Loucy (cell line): ENCODE data around the gene AGXT2.

Source experiments
- H2AFZ ChIP-seq: fragments of 200-600 bp; sonication (generic); 2 replicates; pipeline ENCODE4 v1.6.0; 2016; ENCODE audit warnings: antibody characterized with exemption, mild to moderate bottlenecking, low read length, moderate library complexity
- H3F3A ChIP-seq: fragments of 200-600 bp; 2 replicates; pipeline ENCODE4 v1.6.0; 2016; ENCODE audit warnings: antibody characterized with exemption, low read depth, mild to moderate bottlenecking
- H3K27me3 ChIP-seq: fragments of 200-600 bp; sonication (generic); 2 replicates; pipeline ENCODE4 v1.6.1; 2014; ENCODE audit warnings: low read length, mild to moderate bottlenecking; ENCODE audit not compliant: insufficient read depth, poor library complexity, severe bottlenecking
- H3K36me3 ChIP-seq: fragments of 200-600 bp; sonication (generic); 2 replicates; pipeline ENCODE4 v1.6.1; 2016; ENCODE audit warnings: low read length; ENCODE audit not compliant: insufficient read depth
- H3K4me1 ChIP-seq: fragments of 200-600 bp; sonication (generic); 2 replicates; pipeline ENCODE4 v1.5.1; 2014; ENCODE audit warnings: low read length, mild to moderate bottlenecking; ENCODE audit not compliant: insufficient read depth, poor library complexity, severe bottlenecking
- H3K4me2 ChIP-seq: fragments of 200-600 bp; sonication (generic); 2 replicates; pipeline ENCODE4 v1.6.0; 2014; ENCODE audit warnings: antibody characterized with exemption, low read length, low read depth, mild to moderate bottlenecking; ENCODE audit not compliant: poor library complexity, severe bottlenecking
- H3K4me3 ChIP-seq: fragments of 200-600 bp; sonication (generic); 2 replicates; pipeline ENCODE4 v1.5.1; 2014; ENCODE audit warnings: low read length, mild to moderate bottlenecking, mixed read lengths; ENCODE audit not compliant: poor library complexity, severe bottlenecking
- H3K79me2 ChIP-seq: fragments of 200-600 bp; sonication (generic); 2 replicates; pipeline ENCODE4 v1.6.1; 2014; ENCODE audit warnings: low read length; ENCODE audit not compliant: insufficient read depth
- H3K9ac ChIP-seq: fragments of 200-600 bp; sonication (generic); 2 replicates; pipeline ENCODE4 v1.6.0; 2014; ENCODE audit warnings: mild to moderate bottlenecking, low read depth, low read length, moderate library complexity; ENCODE audit not compliant: poor library complexity, severe bottlenecking
- H3K9me2 ChIP-seq: fragments of 200-600 bp; sonication (generic); replicated peaks from 2 replicates; pipeline ENCODE4 v1.6.1; 2016; ENCODE audit warnings: low read depth, low read length, mixed read lengths
- H3K9me3 ChIP-seq: fragments of 200-600 bp; sonication (generic); 2 replicates; pipeline ENCODE4 v1.6.1; 2014; ENCODE audit warnings: mild to moderate bottlenecking, antibody characterized with exemption, low read length, low read depth; ENCODE audit not compliant: insufficient read depth
- H4K20me1 ChIP-seq: fragments of 200-600 bp; sonication (generic); 2 replicates; pipeline ENCODE4 v1.6.0; 2014; ENCODE audit warnings: antibody characterized with exemption, low read length, mild to moderate bottlenecking; ENCODE audit not compliant: insufficient read depth, poor library complexity, severe bottlenecking
- EZH2phosphoT487 ChIP-seq: fragments of 200-600 bp; IDR thresholded peaks from 2 replicates; pipeline ENCODE4 v1.6.1; 2018; ENCODE audit warnings: antibody characterized with exemption, mild to moderate bottlenecking, moderate library complexity, borderline replicate concordance
- TF ChIP-seq, protein P1 (sequence below): fragments of 200-600 bp; sonication (generic); conservative IDR thresholded peaks from 2 replicates; pipeline ENCODE4 v1.5.1; 2014; ENCODE audit warnings: mild to moderate bottlenecking, antibody characterized with exemption, low read length

The AGXT2 gene

DNA sequence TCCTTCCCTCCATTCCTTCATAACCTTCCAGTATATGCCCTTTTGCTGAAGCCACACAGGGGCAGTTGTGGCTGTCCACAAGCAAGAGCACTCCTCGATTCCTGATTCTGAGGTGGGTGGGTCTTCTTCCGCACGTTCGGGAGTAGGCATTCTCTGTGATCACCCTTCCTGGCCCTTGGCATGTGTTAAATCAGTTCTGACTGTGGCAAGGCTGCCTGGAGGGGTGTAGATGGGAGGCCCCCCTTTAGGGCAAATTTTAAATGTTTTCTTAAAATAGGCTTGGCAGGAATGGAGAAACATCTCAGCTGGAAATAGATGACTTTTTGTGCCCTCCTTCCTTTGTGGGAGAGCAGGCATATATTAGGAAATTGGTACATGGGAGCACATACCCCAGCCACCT lies 3.1 kb downstream of the AGXT2 start:
- TF ChIP-seq EZH2phosphoT487, result no peak
- TF ChIP-seq, protein P1, sequence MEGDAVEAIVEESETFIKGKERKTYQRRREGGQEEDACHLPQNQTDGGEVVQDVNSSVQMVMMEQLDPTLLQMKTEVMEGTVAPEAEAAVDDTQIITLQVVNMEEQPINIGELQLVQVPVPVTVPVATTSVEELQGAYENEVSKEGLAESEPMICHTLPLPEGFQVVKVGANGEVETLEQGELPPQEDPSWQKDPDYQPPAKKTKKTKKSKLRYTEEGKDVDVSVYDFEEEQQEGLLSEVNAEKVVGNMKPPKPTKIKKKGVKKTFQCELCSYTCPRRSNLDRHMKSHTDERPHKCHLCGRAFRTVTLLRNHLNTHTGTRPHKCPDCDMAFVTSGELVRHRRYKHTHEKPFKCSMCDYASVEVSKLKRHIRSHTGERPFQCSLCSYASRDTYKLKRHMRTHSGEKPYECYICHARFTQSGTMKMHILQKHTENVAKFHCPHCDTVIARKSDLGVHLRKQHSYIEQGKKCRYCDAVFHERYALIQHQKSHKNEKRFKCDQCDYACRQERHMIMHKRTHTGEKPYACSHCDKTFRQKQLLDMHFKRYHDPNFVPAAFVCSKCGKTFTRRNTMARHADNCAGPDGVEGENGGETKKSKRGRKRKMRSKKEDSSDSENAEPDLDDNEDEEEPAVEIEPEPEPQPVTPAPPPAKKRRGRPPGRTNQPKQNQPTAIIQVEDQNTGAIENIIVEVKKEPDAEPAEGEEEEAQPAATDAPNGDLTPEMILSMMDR, result no peak
- no peaks in the 10 kb centered on the region for H4K20me1 ChIP-seq
- no peaks in the 10 kb centered on the region for H3F3A ChIP-seq
- H3K4me2 ChIP-seq, result no peak overlapping the region
- H3K9ac ChIP-seq, result no peak overlapping the region
- H3K4me1 ChIP-seq, result no peaks in the 10 kb centered on the region
- no peak overlapping the region for H2AFZ ChIP-seq
- no peak overlapping the region for H3K4me3 ChIP-seq
- H3K9me2 ChIP-seq, result no peaks in the 10 kb centered on the region
- peaks cover 11% of the 10 kb centered on the region for H3K27me3 ChIP-seq
- no peaks in the 10 kb centered on the region for H3K36me3 ChIP-seq
- no peaks in the 10 kb centered on the region for H3K79me2 ChIP-seq
- no peaks in the 10 kb centered on the region for H3K9me3 ChIP-seq

DNA sequence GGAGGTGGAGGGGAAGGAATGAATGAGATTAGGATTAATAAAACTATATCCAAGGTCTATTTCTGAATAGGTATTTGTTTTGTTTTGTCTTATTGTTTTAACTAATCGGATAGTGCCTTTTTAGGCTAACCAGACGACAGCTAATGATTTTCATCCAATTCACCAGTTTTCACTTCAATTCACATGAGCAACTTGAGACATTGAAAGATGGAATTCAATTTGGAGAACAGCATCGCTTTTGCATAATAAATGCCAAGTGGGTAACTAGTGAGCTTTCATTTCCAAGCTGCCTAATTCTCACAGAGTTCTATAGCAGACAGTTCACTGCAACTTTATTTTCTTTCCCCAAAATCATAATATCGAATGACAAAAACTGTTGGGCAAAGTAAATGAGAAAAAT lies 5.0 kb downstream of the AGXT2 start:
- Histone ChIP-seq H2AFZ (no peak overlapping the region), H3K9me3 (no peaks in the 10 kb centered on the region), H3K4me1 (no peaks in the 10 kb centered on the region), H3K27me3 (peaks cover 11% of the 10 kb centered on the region), H3K36me3 (no peaks in the 10 kb centered on the region), H3K4me2 (no peak overlapping the region), H4K20me1 (no peaks in the 10 kb centered on the region), H3F3A (no peaks in the 10 kb centered on the region), H3K79me2 (no peaks in the 10 kb centered on the region), H3K9me2 (no peaks in the 10 kb centered on the region), H3K9ac (no peak overlapping the region), H3K4me3 (no peak overlapping the region)
- no peak for TF ChIP-seq EZH2phosphoT487
- TF ChIP-seq, protein P1, result no peak

DNA sequence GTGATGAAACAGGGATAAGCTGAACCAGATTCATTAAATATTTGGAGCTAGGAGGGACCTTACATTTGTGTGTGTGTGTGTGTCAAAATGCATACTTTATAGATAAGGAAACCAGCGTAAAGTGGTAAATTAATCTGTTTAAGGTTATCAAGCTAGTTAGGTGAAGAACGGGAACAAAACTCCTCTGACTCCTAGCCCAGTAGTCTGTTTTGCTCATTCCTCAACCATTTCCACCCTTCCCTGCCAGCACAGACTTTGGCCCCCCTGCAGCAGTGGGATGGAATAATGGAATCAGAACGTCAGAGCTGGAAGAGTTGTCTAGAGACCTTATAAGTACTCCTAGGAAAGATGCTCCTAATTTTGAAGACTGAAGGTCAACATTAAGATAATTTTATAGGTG lies 6.5 kb downstream of the AGXT2 start:
- H3K27me3 ChIP-seq, result peaks cover 17% of the 10 kb centered on the region
- H3F3A ChIP-seq, result no peaks in the 10 kb centered on the region
- H3K4me3 ChIP-seq, result no peak overlapping the region
- no peak overlapping the region for H3K4me2 ChIP-seq
- no peaks in the 10 kb centered on the region for H3K9me3 ChIP-seq
- H4K20me1 ChIP-seq, result no peaks in the 10 kb centered on the region
- H3K4me1 ChIP-seq, result no peaks in the 10 kb centered on the region
- H3K9me2 ChIP-seq, result no peaks in the 10 kb centered on the region
- TF ChIP-seq, protein P1, result no peak
- TF ChIP-seq EZH2phosphoT487, result no peak
- no peaks in the 10 kb centered on the region for H3K79me2 ChIP-seq
- H2AFZ ChIP-seq, result no peak overlapping the region
- H3K36me3 ChIP-seq, result no peaks in the 10 kb centered on the region
- H3K9ac ChIP-seq, result no peak overlapping the region
